NK-92 (cell line): Measurements from ENCODE around the gene LGR6.

Source experiments
- DNase-seq: peaks from one replicate; lab custom pipeline; 2025; ENCODE audit not compliant: unreplicated experiment; lab: John Stamatoyannopoulos, UW

The LGR6 gene

GRCh38 chr1:202217516-202217915 lies 23.9 kb downstream of the LGR6 start:
- no peak for DNase-seq

GRCh38 chr1:202217951-202218350 lies 24.4 kb downstream of the LGR6 start:
- DNase-seq, result no peak

GRCh38 chr1:202220733-202221132 lies 27.1 kb downstream of the LGR6 start:
- no peak for DNase-seq

- DNase-seq, result no peak
Measured at GRCh38 chr1:202221911-202222909, 28.6 kb downstream of the LGR6 start.

GRCh38 chr1:202223121-202223860 lies 29.7 kb downstream of the LGR6 start:
- no peak for DNase-seq

- DNase-seq, result no peak
Measured at GRCh38 chr1:202224453-202224852, 30.9 kb downstream of the LGR6 start.

- no peak for DNase-seq
Measured at GRCh38 chr1:202225131-202225530, 31.5 kb downstream of the LGR6 start.

- DNase-seq, result no peak
Measured at GRCh38 chr1:202227053-202227672, 33.6 kb downstream of the LGR6 start.

- no peak for DNase-seq
Measured at GRCh38 chr1:202227997-202228401, 34.4 kb downstream of the LGR6 start.

GRCh38 chr1:202228484-202229122 lies 35.0 kb downstream of the LGR6 start:
- DNase-seq, result no peak

- DNase-seq, result no peak
Measured at GRCh38 chr1:202229376-202229775, 35.8 kb downstream of the LGR6 start.

- no peak for DNase-seq
Measured at GRCh38 chr1:202230061-202230938, 36.7 kb downstream of the LGR6 start.

- no peak for DNase-seq
Measured at GRCh38 chr1:202230939-202231645, 37.5 kb downstream of the LGR6 start.

GRCh38 chr1:202233171-202233570 lies 39.6 kb downstream of the LGR6 start:
- no peak for DNase-seq

- no peak for DNase-seq
Measured at GRCh38 chr1:202233804-202234203, 40.2 kb downstream of the LGR6 start.

GRCh38 chr1:202234331-202235002 lies 40.9 kb downstream of the LGR6 start:
- DNase-seq, result no peak

- no peak for DNase-seq
Measured at GRCh38 chr1:202235003-202235660, 41.5 kb downstream of the LGR6 start.
